Medulla oblongata (tissue), 1 donor: ENCODE data around the gene NPHS1.
"Not testable (repeated sequence)": the region's sequence is repeated elsewhere in the genome, so short reads cannot be mapped to it uniquely, and the experiment has no call there.

ENCODE experiments used
- DNase-seq: peaks from one replicate; pipeline ENCODE4 v3.0.0-alpha.2; 2015; ENCODE audit errors: extremely low spot score

NPHS1 gene

DNA sequence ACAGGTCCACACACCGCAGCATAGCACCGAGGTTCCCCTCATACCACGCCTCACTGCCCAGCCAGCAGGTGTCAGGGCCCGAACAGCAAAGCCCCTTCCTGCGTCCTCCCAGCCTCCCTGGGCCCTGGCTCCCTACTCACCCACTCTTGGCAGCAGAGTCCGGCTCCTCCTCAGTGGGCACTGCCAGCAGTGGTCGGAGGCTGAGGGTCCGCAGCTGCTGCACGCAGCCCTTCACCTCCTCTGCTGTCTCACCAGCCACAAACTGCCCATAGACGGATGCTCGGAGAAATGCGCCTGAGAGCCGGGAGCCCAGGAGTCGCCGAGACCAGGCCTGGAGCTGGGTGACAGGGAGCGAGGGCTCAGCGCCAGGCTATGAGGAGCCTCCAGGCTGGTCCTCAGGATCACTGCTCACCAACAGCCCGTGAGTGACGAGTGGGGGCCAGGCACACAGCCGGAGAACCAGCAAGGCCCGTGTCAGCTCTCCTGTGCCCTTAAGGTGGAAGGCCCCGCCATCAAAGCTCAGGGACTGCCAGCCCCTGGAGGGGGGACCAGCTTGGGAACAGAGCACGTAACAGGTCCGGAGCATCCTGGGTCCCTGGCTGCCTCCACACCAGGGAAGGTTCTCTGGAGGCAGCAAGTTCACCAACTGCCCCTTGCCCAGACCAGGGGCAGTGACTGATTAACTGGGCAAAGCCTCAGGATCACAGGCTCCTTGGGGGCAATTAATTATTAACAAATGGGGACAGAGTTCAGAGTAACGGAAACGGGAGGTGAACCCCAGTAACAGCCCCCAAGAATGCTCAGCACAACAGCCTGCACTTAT lies 39.9 kb downstream of the NPHS1 start, which contains the start of gene PRODH2:
Gene PRODH2 (minus strand): TSS at position 626 of the 823 bp plus-strand sequence. CDS start 40 bp downstream, at position 586.
- no peak for DNase-seq

DNA sequence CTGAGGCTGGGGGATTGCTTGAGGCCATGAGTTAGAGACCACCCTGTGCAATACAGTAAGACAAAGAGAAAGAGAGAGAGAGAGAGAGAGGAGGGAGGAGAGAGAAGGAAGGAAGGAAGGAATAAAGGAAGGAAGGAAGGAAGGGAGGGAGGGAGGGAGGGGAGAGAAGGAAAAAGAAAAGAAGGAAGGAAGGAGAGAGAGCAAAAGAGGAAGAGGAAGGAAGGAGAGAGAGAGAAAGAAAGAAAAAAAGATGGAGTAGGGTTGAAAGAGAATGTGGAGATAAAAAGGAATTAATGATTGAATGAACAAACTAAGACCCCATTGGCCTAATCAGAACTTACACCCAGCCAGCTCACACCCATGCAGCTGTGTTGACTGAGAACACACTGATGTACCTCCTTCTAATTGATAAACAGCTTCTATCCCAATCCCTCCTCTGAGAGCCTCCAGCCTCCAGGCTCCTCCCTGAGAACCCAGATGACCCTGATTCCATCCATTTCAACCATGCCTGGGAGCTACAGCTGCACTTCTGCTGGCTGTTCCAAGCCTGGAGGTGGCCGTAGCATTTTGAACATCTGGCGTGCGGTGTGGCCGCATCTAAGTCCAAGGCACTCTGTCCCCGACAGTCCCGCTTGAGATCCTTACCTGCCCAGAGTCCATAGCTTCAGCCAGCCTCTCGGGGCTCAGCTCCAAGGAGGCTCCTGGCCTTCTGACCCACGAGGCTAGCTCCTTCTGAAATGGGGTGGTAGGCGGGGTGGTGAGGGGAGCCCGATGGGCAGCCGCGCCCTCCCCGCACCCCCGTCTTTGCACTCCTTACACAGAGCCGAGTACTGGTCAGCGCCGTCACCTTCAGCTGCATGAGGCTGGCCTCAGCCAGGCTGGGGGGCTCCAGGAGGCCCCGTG lies 40.7 kb downstream of the NPHS1 start:
- DNase-seq: no peak

DNA sequence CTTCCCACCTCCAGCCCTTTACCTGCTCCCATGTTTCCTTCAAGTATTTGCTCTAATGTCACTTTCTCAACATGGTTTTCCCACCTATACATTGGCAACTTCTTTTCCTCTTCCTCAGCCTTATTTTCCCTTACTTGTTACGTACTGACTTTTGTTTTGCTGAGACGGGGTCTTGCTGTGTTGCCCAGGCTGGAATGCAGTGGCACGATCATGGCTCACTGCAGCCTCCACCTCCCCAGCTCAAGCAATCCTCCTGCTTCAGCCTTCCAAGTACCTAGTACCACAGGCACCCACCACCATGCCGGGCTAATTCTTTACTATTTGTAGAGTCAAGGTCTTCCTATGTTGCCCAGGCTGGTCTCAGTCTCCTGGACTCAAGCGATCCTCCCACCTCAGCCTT lies 44.7 kb downstream of the NPHS1 start:
- DNase-seq: no peak

DNA sequence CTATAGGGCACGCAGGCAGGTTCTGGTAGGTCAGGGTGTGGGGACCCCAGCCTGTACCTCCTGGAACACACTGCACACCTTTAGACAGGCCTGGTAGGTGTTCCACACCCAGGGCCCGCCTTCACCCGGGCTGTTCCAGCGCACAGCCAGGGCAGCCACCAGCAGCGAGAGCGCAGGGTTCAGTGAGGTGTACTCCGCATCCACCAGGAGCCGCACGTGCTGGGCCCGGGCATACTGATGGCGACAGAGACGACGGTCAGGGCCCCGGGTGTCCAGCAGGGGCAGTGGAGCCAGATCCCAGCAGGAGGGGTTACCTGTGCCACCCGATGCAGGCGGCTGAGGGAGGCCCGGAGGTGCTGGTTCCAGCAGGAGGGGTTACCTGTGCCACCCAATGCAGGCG lies 45.7 kb downstream of the NPHS1 start:
- DNase-seq: no peak

DNA sequence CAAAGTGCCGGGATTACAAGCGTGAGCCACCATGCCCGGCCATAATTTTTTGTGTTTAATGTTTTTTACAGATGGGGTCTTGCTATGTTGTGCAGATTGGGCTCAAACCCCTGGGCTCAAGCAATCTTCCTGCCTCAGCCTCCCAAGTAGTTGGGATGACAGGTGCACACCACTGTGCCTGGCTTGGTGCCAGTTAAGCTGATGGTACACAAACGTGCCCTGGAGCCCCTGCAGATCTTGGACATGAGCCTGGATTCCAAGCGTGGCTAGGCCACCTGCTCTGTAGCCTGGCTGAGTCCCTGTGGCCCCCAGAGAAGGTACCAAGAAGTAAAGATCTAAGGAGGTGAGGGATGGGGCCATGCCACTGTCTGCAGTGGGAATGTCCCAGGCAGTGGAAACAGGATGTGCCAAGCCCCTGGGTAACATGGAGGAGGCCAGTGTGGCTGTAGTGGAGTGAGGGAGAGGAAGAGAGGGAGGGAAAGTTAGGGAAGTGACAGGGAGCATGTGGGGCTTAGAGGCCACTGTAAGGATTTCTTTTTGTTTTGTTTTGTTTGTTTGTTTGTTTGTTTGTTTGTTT lies 46.7 kb downstream of the NPHS1 start:
- DNase-seq: no peak

DNA sequence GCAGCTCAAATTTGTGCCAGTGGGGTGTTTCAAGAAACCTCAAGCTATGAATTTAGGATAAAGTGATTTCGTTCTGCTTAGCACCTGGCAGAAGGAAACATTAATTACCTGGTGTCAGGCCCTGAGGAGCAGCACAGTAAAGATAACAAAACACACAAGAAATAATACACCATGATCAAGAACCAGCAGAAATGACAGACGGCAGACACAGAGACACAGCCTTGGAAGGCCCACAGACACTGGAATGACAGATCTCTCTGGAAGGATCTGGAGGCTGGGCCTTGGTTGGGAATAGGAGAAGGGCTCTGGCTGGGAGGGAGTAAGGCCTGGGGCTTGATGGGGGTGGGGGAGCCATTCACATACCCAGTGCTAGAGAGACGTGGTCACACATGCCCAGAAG lies 50.5 kb downstream of the NPHS1 start:
- no peak for DNase-seq

DNA sequence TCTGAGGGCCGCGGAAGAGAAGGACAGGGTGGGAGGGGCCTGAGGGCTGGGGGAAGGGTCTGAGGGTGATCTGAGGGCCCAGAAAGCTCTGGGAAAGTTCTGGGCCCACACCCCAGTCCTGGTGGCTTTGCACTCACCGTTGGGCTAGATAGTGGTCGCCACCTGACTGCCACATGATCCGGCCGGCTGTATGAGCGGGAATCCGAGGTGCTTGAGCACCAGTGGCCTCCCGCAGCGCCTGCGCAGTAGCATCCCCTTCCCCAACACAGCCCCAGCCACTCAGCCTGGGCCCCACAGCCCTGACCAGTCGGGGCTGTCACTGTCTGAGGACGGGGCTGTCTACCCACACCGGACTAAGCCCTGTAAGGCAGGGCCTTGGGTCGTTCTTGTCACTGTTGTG lies 54.6 kb downstream of the NPHS1 start:
- peak; percentile 26 for DNase-seq

DNA sequence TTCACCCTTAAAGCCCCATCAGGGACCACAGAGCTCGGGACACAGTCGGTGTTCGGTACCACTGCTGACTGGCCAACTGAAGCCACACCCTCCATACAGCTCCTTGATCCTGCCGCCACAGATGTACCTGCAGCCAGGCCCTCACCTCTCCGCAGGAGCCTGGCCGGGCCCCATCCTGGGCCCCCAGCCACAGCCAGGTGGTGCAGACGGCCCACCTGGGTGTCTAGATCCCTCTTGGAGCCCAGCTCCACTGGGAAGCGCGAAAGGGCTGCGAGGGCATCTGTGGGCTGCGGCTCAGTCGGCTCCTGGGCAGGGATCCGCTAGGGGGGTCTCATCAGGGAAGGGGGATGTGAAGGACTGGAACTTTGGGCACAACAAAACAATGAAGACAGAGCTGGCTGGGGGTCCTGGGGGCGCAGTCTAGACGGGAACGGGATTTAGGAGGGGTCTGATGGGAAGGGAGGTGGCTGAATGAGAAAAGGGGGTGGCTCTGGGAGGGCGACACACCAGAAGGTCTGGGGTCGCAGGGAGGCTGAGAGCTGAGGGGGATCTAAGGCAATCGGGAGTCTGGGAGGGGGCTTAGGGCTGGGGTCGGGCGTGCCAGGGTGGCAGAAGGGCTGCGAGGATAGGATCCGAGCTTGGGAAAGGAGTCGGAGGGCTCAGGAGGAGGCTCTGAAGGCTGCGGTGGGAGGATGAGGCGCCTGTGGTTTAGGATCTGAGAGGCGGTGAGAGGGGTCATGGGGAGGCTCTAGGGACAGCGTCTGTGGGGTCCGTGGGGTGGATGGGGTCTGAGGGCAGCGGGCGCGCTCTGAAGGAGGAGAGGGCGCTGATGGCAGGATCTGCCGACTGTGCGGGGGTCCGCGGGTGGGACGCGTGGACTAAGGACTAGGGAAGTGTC lies 55.4 kb downstream of the NPHS1 start:
- DNase-seq: no peak

DNA sequence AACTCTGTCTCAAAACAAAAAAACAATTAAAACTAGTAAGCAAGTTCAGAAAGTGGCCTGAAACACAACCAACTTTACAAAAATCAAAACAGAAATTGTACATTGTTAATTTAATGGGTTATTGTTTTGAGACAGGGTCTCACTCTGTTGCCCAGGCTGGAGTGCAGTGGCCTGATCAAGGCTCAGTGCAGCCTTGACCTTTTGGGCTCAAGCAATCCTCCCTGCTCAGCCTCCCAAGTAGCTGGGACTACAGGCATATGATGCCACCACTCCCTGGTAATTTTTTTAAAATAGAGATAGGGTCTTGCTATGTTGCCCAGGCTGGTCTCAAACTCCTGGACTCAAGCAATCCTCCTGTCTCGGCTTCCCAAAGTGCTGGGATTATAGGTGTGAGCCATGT lies 56.7 kb downstream of the NPHS1 start:
- DNase-seq: not testable (repeated sequence)

DNA sequence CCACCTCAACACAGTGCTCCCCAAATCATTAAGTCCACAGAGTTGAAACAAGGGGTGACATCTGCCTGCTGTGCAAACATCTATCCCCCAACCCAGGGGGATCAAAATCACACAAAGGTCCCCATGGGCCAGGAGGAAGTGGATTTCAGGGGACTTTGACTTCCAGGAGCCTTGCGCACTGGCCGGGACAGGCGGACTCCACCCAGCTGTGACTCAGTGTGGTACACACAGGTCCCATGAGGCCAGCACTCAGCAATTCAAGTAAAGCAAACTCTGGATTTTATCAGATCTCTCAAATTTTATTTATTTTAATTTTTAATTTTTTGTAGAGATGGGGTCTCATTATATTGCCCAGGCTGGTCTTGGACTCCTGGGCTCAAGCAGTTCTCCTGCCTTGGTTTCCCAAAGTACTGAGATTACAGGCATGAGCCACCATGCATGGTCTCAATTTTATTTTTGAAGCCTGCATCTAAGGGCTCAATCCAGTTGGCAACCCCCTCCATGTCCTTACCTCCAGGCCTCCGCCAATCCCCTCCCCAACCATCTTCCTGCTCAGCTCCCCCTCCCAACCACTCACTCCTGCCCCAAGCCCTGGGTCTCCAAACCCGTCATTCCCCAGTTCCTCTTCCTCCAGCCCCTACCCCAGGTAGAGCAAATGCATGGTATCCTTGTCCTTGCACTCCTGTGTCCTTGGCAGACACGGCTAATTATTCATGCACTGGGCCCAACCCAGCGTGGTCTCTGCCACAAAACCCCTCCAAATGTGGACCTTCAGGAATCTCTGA lies 58.7 kb downstream of the NPHS1 start:
- no peak for DNase-seq

DNA sequence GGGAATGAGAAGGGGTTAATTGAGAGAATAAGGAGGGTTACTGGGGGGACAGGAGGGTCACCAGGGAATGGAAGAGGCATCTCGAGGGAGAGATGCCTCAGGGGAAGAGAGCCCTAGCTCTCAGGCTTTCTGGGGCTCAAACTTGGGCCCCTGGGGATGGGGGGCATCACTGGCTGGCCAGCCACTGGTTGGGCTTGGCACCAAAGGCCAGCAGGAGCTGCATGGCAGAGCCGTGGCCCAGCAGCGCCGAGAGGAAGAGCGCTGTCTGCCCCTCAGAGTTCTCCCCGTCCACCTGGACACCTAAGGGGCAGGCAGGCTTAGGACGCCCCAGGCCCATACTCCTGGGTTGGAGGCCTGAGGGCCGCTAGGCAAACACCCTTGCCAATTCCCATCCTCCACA lies 59.4 kb downstream of the NPHS1 start:
- no peak for DNase-seq

DNA sequence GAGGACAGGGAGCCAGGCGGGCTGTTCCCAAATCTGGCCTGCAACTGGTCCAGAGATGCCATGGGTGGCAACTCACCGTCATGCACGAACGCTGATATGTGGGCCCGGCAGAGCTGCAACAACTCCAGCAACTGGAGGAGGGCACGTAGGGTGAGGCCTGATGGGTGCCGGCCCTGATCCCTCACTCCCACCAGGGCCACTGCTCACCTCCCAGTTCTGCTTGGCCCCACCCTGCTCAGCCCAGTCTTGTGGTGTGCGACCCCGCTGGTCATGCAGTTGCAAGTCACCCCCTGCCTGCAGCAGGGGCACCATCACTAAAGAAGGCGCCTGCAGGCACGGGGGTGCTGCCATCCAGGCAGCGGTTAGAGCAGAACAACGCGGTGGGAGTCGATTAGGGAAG lies 60.0 kb downstream of the NPHS1 start:
- DNase-seq: no peak

DNA sequence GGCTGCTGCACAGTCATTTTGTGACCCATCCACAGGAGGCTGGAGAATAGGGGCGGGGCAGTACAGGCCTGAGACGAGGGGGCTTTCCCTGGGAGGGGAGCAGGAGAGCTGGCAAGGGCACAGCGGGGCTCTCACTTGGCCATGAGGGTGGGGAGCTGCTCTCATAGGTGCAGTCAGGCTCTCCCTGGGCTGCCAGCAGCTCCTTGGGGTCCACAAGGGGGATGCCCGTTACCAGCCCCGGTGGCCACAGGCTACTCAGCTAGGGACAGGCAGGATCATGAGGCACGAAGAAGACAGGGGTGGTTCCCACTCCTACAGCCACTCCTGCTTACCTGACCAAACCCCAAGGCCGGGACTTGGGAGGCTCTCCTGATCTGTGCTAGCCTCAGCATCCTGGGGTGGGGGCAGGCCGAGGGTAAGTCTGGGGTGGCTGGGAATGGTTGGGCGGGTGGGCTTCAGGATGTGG lies 60.5 kb downstream of the NPHS1 start:
- no peak for DNase-seq

DNA sequence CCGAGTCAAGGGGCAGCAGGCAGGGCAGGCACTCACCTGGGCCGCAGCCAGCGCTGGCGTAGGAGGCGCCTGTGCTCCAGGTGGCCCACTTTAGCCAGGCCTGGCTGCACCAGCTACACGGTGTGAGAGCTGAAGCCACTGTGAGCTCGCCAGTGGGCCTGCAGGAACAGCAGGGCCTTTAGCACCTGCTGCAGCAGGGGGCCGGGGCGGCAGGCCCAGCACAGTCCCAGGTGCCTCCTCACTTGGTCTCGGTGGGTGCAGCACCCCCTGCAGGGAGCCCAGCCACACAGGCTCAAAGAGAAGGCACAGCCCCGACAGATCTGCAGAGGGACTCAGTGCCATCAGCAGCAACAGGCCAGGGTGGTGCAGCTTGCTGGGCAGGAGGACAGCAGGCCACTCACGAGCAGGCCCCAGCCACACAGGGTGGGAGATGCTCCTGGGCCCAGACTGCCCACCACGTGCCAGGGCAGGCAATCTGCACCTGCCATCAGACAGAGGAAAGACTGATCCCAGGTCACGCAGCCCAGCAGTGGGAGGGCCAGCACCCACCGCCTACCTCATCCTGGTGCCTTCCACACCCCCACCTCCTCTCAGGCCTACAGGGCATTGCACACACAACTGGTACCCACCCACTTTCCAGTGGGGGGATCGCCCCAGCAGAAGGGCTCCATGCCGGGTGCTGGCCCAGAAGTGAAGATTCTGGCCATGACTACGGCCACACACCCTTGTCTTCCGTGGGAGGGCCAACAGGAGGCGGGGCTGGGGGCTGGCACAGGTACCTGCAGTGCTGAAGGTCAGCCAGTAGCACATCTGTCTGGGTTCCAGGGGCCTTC lies 61.1 kb downstream of the NPHS1 start:
- no peak for DNase-seq

DNA sequence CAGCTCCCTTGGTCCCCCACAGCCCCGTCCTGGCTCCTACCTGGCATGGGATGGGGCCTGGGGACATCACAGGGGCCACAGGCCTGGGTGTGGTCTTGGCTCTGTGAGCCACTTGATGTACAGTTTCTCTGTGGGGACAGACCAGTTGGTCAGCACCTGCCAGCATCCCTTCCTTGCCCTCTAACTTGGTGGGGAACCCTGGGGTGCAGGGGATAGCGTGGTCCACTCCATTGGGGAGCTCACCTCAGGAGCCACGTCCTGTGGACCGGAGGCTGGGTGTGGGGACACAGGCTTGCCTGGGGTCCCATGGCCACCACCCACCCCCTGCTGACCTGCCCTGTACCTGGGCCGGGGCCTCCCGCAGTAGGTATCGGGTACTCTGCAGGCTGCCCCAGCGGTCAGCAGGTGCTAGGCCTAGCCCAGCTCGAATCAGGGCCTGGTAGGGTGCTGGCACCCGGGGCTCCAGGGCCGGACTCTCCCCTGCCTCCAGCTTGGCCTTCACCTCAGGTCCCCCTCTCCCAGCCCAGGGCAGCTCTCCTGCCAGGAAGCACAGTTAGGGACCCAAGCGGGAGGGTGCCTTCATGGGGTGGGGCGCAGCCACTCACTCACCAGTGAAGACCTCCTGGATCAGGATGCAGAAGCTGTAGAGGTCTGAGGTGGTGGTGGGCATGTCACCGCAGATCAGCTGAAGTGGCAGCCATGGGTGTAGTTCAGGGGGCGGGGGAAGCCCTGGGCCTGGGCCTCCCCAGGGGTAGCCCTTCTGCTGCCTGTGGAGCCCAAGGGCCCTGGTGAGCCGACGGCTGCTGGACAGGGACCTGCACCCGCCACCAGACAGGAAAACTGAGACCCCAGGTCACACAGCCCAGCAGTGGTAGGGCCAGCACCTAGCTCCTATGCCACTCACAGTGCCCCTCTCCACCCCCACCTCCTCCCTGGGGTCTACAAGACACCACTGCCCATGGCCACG lies 62.0 kb downstream of the NPHS1 start:
- DNase-seq: no peak

DNA sequence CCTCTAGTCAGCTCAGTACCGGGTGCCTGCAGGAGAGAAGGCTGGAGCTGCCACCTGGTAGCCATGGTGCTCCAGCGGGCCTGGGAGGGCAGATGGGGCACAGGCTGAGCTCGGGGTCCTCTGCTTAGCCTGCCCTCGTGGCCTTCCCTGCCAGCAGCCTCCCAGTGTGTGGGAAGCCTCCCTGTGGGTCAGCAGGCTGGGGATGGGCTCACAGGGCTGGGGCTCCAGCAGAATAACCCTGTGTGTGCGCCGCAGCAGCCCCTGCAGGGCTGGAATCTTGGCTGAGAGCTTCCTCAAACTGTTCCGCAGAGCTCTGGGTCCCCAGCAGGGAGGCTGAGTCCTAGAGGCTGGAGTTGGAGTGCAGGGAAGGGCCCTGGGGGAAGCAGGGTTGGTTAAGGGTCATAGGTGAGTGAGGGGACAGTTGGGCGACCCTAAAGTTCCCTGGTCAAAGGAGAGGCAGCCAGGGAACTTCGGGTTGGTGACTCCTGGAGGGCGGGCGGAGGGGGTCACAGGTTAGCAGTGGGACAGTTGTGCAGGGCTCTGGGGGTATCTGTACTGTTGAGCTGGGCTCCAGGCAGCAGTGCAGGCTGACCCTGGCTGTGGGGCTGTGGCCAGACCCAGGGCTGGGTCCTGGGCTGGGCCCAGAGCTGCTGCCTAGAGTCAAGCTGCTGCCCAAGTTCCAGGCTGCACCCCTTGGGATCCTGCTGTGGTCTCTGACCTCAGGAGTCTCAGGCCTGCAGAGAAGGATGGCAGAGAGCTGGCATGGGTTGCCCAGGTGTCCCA lies 62.9 kb downstream of the NPHS1 start:
- no peak for DNase-seq

DNA sequence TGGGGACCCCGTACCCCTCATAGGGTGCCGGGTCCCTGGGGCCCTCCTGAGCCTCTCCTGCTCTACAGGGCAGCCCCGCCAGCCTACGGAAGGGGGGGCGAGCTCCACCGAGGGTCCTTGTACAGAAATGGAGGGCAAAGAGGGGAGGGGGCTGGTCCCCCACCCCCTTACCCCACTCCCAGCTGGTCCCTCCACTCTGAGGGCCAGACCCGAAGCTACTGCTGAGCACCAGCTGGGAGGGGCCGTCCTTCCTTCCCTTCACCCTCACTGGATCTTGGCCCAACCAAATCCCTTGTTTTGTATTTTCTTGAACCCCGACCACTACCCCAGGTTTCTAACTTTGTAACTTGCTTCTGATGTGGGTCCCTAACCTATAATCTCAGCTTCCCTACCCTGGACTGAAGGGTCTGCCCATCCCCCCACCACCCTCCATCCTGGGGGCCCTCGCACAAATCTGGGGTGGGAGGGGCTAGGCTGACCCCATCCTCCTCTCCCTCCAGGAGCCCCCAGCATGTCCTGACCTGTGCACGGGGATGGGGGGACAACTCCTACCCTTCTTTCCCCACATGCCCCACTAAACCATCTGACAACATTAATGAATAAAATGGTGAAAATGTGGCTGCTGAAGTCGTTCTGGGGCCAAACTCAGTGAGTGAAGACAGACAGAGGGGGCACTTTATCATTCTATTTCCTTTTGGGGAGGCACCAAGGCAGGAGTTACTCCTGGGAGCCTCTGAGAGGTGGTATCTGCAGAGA lies 63.9 kb downstream of the NPHS1 start:
- no peak for DNase-seq
